ENCODE data around the gene NME5. TPM values are rescaled to one million over a fixed set of nuclear protein-coding genes. Genes with fewer than 3 reads are reported as not detected.
"Not testable (repeated sequence)": the region's sequence is repeated elsewhere in the genome, so short reads cannot be mapped to it uniquely, and the experiment has no call there.

NME5 gene, protein sequence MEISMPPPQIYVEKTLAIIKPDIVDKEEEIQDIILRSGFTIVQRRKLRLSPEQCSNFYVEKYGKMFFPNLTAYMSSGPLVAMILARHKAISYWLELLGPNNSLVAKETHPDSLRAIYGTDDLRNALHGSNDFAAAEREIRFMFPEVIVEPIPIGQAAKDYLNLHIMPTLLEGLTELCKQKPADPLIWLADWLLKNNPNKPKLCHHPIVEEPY
- 10 to 100 TPM; 22.7 to 24.9 (median 23.3) TPM for polyA plus RNA-seq (ENCODE audit: insufficient read length in 3 of 3)

DNA sequence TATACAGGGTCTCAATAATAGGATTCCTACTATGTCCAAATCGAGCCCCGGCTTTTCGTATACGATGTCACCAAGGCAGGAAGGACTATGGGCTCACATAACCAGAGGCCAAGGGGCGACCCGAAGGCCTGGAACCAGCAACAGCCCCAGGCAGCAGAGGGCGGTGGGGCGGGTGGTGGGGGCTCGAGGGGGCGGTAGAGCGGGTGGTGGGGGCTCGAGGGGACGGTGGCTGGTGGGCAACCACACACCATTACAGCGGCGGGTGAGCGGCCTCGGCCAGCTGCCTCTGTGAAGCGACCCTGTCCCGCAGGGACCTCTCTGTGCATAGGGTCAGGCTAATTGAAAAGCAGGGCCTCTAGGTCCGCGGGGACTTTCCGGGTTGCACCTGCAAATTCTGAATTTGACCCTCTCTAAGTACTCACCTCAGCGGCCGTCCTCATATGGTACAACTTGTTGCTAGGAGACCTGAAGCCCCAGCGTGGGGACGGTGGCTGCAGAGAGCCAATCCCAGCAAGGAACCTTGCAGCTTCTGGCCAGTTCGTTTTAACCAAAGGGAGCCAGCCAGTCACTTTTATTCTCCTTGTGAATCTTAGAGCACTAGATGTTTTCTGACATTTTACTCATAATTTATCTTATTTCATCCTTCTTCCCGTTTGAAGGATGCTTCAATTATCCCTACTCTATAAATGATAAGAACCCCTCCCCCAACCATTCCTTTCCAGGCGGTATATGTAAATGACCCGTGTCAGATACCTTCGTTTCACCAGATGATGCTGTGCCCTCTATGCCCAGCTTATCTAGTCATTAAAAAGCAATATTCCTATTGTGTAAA lies at the start of gene NME5:
Gene NME5, minus strand, starts transcription at position 480 of the 832 bp plus-strand sequence. CDS start 648 bp downstream, outside the sequence.
- peak; percentile 57 to 67 (median 60) for DNase-seq (ENCODE audit: low read depth in 3 of 3, low spot score in 2 of 3)

DNA sequence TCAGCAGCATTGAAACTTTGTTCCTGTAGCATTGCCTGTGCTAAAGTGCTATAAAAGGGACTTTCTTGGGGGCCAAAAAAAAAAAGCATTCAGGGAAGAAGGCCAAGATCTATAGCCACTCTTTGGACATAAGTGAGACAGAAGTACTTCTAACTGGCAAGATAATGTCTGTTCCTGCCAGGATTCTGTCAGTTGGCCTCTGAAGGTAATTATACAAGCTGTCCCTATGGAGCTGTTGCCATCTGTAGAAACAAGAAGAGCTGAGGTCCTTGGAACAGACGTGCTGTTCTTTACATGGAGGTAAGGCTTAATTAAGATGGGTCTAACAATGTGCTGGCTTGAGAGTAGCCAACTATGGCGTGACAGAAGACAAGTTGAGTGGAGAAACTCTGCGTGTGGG lies 49.4 kb upstream of the NME5 start:
- no peak for DNase-seq (ENCODE audit: low read depth in 3 of 3, low spot score in 2 of 3)

DNA sequence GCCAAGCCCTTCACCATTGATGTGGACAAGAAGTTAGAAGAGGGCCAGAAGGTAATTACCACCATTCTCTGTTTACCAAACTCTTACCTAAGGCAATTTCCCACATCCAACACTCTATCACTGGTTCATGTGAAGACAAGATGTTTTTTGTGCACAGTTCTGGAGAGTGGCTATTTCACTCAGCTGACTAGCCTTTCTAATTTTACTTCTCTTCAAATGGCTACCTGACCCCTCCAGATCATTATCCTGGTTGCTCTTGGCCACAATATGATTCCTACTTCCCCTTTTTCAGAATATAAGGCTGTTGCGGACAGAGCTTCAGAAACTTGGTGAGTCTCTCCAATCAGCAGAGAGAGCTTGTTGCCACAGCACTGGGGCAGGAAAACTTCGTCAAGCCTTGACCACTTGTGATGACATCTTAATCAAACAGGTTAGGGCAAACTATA lies 46.8 kb upstream of the NME5 start:
- DNase-seq (ENCODE audit: low read depth in 3 of 3, low spot score in 2 of 3) = no peak

DNA sequence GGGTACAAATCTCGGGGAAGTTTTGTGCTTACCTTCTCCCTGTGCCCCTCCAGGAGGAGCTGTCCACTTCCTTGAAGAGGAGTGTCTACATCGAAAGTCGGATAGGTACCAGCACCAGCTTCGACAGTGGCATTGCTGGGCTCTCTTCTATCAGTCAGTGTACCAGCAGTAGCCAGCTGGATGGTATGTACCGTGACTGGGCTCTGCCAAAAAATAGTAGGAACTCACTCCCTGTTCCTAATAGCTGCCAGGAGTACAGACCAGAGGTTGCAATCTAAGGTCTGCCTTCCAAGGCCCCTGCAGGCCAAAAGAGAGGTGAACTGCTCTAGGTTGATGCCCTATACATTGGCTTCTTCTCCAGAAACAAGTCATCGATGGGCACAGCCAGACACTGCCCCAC lies 43.6 kb upstream of the NME5 start:
- no peak for DNase-seq (ENCODE audit: low read depth in 3 of 3, low spot score in 2 of 3)

DNA sequence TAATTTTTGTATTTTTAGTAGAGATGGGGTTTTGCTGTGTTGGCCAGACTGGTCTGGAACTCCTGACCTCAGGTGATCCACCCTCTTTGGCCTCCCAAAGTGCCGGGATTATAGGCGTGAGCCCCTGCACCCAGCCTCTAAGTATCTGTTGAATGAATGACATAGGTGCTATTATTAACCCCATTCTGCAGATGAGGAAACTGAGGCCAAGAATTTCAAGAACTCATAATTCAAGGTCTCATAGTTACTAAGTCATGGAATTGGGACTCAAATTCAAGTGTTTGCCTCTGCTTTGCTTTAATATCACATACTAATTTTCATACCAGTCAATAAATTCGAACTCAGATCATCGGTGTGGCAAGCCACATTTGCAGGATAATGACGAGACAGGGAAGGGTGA lies 41.6 kb upstream of the NME5 start:
- DNase-seq (ENCODE audit: low read depth in 3 of 3, low spot score in 2 of 3) = no peak

DNA sequence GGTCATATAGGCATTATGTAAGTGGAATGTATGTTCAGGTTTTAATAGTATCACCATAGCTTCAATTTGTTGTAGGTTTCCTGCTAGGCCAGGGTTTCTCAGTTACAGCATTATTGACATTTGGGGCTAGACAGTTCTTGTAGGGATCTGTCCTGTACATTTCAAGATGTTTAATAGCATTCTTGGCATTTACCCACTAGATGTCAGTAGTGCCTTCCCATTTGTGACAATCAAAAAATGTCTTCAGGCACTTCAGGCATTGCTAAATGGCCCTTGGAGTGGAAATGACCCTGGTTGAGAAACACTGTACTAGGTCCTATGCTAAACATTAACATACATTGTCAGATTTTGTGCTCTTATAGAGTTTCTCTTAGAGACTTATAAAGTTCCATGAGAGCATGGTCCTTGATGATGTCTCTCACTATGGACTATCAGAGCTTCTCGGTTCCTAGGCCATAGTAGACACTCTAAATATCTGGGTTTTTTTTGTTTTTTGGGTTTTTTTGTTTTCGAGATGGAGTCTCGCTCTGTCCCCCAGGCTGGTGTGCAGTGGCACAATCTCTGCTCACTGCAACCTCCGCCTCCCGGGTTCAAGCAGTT lies 41.1 kb upstream of the NME5 start:
- DNase-seq (ENCODE audit: low read depth in 3 of 3, low spot score in 2 of 3) = peak in 1 of 3 donors; percentile 32

DNA sequence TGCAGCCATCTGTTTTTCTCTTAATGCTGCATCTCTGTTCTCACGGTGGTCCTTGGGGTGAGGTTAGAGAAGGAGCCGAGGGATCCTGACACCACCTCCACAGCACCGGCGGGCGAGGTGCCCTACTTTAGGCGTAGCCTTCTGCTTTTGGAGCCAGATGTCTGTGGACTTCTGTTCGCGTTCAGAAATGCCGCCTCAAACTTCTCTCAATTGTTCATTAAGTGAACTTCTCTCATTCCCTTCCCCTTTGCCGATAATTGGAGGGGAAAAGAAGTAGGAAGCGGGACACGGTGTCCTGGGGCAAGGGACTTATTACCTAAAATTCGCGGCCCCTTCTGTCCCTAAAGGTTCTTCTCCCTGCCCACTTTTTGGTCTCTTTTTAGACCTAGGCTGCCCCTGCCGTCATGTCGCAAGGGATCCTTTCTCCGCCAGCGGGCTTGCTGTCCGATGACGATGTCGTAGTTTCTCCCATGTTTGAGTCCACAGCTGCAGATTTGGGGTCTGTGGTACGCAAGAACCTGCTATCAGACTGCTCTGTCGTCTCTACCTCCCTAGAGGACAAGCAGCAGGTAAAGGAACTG lies 40.1 kb upstream of the NME5 start:
- DNase-seq (ENCODE audit: low read depth in 3 of 3, low spot score in 2 of 3) = no peak

DNA sequence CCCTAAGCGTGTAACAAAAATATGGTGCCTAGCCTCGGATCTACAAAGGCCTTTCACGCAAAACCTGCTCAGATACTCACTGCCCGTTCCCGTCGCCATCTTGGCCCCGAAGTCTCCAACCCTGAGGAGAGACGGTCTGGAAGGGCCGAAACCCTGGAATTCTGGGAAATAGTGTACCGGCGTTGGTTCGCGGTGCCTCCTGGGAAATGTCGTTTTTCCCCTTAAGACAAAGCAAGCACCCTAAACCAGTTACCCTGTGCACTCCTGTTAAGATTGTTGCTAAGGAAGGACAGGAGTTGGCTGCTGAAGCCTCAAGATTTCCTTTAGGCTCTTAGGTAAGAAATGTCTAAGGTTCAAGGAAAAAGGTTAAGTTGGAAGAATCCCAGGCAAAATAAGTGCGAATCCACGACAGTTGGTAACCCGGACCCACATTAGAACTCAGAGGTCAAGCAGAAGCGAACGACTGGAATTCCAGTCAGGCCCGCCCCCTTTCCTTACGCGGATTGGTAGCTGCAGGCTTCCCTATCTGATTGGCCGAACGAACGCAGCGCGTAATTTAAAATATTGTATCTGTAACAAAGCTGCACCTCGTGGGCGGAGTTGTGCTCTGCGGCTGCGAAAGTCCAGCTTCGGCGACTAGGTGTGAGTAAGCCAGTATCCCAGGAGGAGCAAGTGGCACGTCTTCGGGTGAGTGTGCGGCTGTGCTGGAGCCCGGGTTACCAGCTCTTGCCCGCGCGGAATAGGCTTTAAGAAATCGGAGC lies 39.5 kb upstream of the NME5 start, which contains the start of the genes BRD8 and KIF20A:
Gene BRD8, minus strand, starts transcription at position 115 of the 761 bp plus-strand sequence. Its CDS starts 16 bp downstream, at position 99.
Gene KIF20A, plus strand, starts transcription at position 597 of the 761 bp plus-strand sequence. CDS start 569 bp downstream, outside the sequence.
- peak; percentile 94 to 99 (median 95) for DNase-seq (ENCODE audit: low read depth in 3 of 3, low spot score in 2 of 3)

DNA sequence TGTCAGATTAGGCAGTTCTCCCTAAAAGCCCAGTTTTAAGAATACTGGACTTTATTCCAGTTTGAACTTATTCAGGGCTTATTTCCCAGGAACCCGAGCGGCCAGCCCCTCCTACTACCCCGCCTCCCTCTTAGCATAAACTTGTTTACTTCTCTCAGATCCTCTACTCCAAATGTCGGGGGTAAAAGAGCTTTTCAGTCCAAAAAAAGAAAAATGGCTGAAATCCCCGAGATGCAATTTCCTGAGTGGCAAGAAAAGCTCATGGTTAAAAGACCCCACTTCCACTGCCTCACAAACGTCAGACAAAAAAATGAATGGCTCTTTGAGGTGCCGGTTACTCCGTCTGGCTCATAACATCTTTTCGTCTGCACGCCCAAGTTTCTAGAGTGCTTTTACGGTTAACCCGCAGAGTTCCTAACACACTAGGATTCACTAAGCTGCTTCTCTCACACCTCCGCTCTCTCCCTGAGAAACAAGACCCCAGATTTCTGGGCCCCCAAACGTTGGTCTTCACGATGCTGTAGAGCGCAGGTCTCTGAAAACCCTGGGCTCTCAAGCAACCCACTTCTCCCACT lies 38.8 kb upstream of the NME5 start:
- DNase-seq (ENCODE audit: low read depth in 3 of 3, low spot score in 2 of 3) = peak in 1 of 3 donors; percentile 23

DNA sequence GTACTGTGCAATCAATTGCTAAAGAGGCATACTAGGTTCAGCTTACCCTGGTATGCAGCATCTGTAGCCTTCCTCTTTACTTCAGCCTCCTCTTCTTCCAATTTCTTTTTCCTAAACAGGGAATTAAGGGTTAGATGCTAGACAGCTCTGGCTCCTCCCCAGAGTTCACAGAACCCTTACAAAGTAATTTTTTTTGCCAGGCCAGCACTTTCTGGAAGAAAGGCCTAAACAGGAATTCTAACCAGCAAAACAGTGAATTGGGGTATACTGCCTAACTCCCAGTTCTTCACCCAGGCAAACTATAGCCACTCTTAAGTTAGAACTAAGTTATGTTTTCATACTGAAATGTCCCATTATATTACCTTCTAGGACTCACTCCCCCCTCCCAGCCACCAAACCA lies 31.1 kb upstream of the NME5 start:
- DNase-seq (ENCODE audit: low read depth in 3 of 3, low spot score in 2 of 3) = no peak

DNA sequence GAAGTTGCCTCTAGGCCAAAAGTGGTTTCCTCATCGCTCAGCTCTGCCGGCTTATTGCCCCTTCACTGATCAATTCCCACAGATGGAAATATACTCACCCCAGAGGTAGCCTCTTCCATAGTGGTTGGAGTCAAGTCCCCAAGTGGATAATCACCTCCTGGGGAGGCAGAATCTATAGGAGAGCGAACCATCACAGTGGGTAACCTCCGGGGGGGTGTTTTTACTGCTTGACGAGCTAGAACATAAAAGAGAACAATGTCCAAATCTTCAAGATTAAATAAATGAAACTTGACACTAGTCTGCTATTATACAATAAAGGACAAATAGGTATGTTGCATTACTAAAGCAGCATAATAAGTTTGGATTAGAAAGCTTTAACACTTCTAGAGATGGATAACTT lies 29.9 kb upstream of the NME5 start:
- DNase-seq (ENCODE audit: low read depth in 3 of 3, low spot score in 2 of 3) = no peak

DNA sequence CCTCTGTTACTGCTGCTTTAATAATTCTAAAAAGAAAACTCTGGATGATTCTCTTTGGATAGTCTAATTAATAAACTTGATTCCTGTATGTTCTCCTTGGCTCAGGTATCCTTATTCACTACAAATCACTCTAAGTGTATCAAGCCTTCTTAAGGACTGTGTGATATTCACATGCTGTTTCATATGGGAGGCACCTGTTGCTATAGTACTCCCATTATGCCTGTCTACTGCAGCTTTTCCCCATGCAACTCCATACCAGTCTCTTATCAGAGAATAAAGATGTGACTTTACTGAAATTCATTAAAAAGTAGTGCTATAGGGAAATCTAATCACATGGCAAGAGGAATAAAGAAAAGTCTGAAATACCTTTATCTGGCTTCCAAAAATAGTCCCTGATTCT lies 24.5 kb upstream of the NME5 start:
- DNase-seq (ENCODE audit: low read depth in 3 of 3, low spot score in 2 of 3) = no peak

DNA sequence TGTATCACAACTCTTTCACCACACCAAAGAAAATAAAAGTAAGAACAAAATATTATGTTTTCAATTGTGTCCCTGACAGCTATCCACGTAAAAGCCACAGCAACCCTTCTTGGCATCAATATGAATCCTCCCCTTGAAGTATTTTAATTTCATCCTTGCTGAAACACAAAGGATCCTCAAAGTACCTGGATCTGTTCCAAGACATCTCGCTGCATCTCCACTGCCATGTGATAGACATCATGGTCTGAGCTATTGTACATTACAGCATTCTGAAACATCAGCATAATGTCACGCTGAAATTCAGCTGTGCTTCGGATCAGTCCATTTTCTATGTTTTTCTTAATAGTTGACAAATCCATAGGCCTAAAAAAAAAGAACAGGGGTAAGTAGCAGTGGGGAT lies 21.5 kb upstream of the NME5 start:
- no peak for DNase-seq (ENCODE audit: low read depth in 3 of 3, low spot score in 2 of 3)

DNA sequence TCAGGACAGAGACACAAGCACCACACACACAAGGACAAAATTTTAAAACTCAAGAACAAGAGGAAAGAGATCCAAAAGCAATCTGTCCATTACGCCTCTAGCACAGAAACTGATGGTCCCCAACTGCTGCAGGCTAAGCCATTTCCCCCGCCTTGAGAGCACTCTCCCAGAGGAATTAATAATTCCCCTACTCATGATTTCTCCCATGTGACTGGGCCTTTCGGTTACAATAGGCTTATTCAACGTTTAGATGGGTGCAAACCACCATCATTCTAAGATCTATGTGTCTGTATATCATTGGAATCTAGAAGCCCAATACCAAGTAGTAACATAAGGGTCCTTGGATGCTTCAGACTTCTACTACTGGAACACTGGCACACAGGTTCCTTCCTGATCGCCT lies 20.4 kb upstream of the NME5 start:
- no peak for DNase-seq (ENCODE audit: low read depth in 3 of 3, low spot score in 2 of 3)

DNA sequence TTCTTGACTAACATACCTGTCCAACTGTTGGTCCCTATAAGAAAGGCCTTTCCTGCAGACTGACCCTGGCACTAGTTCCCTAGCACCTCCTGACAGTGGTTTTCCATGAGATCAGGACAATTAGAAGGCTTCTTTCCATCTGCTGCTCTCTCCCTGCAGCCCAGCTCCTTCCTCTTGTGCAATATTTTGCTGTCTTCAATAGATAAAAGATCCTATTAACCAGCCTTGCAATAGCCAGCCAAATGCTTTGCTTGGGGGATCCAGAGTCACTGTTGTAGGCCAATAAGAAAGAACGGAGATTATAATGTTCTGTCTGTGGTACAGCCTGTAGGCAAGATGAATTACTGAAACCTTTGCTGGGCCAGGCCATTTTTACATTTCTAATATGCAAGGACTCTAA lies 18.4 kb upstream of the NME5 start:
- DNase-seq (ENCODE audit: low read depth in 3 of 3, low spot score in 2 of 3) = no peak

DNA sequence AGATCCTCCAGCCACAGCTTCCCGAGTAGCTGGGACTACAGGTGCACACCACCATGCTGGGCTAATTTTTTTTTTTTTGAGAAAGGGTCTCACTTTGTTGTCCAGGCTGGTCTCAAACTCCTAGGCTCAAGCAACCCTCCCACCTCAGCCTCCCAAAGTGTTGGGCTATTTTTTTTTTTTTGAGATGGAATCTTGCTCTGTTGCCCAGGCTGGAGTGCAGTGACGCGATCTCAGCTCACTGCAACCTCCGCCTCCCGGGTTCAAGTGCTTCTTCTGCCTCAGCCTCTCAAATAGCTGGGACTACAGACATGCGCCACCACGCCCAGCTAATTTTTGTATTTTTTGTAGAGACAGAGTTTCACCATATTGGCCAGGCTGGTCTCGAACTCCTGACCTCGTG lies 16.7 kb upstream of the NME5 start:
- DNase-seq (ENCODE audit: low read depth in 3 of 3, low spot score in 2 of 3) = not testable (repeated sequence)

DNA sequence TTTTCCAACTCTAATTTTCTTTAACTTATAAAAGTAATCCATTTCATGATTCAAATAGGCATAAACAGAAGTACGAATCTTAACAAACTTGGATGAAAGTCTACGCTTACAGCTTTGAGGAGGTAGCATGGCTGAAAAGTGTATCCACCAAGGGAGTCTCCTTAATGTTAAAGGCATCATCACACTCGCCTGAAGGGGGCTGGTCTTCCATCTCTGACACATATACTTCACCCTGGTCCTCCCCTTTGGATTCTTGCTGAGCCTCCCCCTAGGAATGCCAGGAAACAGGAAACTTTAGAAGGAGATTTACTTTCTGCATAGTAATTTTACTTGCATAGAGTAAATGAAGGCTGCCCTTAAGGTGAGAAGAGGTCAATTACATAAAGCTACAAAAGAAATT lies 10.3 kb upstream of the NME5 start:
- no peak for DNase-seq (ENCODE audit: low read depth in 3 of 3, low spot score in 2 of 3)

DNA sequence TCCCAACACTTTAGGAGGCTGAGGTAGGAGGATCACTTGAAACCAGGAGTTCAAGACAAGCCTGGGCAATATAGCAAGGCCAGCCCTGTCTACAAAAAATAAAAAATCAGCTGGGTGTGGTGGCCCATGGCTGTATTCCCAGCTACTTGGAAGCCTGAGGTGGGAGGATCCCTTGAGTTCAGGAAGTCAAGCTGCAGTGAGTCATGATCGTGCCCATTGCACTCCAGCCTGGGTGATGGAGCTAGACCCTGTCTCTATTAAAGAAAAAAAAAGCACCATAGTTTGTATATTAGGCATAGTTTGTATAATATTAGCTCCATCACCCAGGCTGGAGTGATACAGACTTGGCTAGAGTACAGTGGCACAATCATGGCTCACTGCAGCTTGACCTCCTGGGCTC lies 9.6 kb upstream of the NME5 start:
- no peak for DNase-seq (ENCODE audit: low read depth in 3 of 3, low spot score in 2 of 3)

DNA sequence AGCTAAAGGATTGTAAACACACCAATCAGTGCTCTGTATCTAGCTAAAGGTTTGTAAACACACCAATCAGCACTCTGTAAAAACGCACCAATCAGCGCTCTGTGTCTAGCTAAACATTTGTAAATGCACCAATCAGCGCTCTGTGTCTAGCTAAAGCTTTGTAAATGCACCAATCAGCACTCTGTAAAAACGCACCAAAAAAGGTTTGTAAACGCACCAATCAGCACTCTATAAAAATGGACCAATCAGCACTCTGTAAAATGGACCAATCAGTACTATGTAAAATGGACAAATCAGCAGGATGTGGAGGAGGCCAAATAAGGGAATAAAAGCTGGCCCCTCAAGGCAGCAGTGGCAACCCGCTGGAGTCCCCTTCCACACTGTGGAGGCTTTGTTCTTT lies 4.3 kb upstream of the NME5 start:
- DNase-seq (ENCODE audit: low read depth in 3 of 3, low spot score in 2 of 3) = not testable (repeated sequence)

DNA sequence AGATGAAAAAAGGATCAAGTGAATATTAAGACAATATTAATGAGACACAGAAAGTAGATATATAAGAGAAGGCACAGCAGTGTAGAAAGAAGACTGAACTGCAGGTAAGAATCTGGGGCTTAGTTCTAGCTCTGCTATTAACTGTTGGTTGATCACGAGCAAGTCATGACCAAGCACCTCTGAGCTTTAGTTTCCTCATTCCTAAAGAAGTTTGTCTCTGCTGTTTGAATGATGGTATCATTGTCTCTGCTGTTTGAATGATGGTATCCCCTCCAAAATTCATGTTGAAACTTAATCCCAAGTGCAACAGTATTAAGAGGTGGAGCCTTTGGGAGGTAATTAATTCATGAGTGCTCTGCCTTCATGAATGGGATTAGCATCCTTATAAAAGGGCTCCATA lies 2.5 kb upstream of the NME5 start:
- DNase-seq (ENCODE audit: low read depth in 3 of 3, low spot score in 2 of 3) = no peak
